Activated CD4-positive, alpha-beta memory T cell treated with anti-CD3 and anti-CD28 coated beads for 36 hours (primary cell): ENCODE measurements around the gene IGSF9. TPM values are rescaled to one million over a fixed set of nuclear protein-coding genes. Genes with fewer than 3 reads are reported as not detected.

ENCODE experiments used
- CTCF ChIA-PET: fragments of 350-600 bp; sonication (Branson Sonifier 250); formaldehyde crosslinking; loops from one replicate; lab custom pipeline; 2021; ENCODE audit warnings: antibody characterized with exemption, inconsistent platforms; lab: Charles Lee
- POLR2A ChIA-PET: fragments of 350-600 bp; sonication (Branson Sonifier 250); formaldehyde crosslinking; loops from one replicate; lab custom pipeline; 2021; ENCODE audit warnings: antibody characterized with exemption; lab: Charles Lee
- DNase-seq: peaks from one replicate; pipeline ENCODE4 v3.0.0-alpha.2; 2020
- H3K27ac Mint-ChIP-seq: one replicate; pipeline ENCODE4 v1.8.0; 2021; ENCODE audit warnings: mixed read lengths
- H3K27me3 Mint-ChIP-seq: one replicate; pipeline ENCODE4 v1.8.0; 2021; ENCODE audit warnings: mixed read lengths
- H3K36me3 Mint-ChIP-seq: one replicate; pipeline ENCODE4 v1.8.0; 2021; ENCODE audit warnings: mixed read lengths
- H3K4me1 Mint-ChIP-seq: one replicate; pipeline ENCODE4 v1.8.0; 2021; ENCODE audit warnings: low read depth, mixed read lengths
- H3K4me3 Mint-ChIP-seq: one replicate; pipeline ENCODE4 v1.8.0; 2021; ENCODE audit warnings: mild to moderate bottlenecking, mixed read lengths
- H3K9me3 Mint-ChIP-seq: one replicate; pipeline ENCODE4 v1.8.0; 2021; ENCODE audit warnings: mixed read lengths
- intact Hi-C: fragments of 100-400 bp; cut with micrococcal nuclease; formaldehyde crosslinking; loops from one replicate; pipeline ENCODE4 v1.15.1; 2023
- total RNA-seq, 2 experiments: library from RNA; stranded (reverse); gene quantifications; one replicate each; pipeline ENCODE4 v1.2.3, GENCODE V29; 2021

IGSF9 gene
- total RNA-seq, 2 experiments from 2014 or later = 0.05 TPM; not detected in 1

DNA sequence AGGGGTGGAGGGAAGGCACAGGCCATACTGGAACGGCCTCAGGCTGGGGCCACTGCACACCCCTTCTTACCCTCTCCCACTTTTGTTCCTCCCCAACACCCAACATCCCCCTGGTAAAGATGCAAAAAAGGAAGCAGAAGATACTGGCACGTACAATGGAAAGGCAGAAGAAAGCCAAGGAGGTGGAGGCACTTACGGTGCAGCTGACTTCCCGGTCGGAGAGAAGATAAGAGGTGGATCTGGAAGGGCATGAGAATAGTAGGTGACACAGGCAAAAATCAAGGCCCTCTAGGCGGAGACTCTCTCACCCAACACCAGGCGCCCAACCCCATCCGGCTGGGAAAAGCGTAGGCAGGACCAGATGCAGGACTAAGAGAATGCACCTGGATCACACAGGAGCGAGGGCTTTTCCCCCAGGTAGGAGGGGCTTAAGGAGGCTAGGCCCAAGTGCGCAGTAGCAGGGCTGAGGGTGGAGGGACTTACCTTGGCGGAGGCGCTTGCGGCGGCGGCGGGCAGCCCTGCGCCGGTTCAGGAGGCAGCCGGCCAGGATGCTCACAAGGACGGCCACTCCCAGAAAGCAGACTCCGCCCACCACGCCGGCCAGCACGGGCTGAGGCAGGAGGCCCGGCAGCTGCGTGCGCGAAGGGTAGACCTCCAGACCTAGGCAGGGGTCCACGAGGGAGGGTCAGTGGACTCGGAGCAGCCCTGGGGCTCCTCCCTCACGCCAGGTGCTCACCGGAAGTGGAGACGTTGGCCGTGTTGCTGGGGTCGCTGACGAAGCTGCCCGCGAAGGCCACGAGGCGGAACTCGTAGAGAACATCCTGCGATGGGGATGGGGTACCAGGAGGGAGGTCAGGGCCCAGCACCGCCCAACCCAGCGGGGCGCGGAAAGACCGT lies 16.0 kb downstream of the IGSF9 start:
- Mint-ChIP-seq H3K4me1 (peaks cover 6% of the 10 kb centered on the region), H3K9me3 (no peaks in the 10 kb centered on the region), H3K4me3 (no peak overlapping the region), H3K27me3 (no peaks in the 10 kb centered on the region), H3K27ac (no peak overlapping the region), H3K36me3 (peaks cover 3% of the 10 kb centered on the region)
- ChIA-PET CTCF (interaction anchor here (16.2 kb wide), 1 partner anchor 75 kb away, joined by 311 read pairs; no protein-coding TSS in a partner anchor), POLR2A (no interaction called here)
- no peak for DNase-seq
- intact Hi-C loops = loop anchor here (10.0 kb wide), 1 partner anchor 715 kb away; the partner anchor contains the start of gene SLAMF1

DNA sequence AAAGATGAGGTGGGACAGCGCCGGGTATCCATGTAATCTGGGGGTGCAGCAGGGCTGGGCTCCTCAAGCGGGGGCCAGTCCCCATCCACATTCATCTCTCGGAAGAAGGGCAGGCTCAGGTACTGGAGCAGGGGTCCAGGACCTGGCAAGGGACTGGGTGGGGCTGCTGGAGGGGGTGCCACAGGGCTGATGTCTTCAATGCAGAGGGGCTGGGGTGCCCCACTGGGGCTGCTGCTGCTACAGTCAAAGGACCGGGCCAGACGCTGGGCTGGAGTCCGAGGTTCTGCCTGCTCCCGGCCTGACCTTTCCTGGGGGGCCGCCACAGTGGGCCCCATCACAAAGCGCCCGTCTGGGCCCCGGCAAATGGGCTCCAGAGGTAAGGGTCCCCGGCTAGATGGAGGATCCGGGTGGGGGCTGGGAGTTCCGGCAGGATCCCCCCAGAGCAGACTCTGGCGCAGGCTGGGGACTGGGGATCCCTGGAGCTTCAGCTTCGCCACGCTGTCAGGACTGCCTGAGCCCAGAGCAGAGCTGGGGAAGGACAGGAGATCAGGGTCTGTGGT lies 16.8 kb downstream of the IGSF9 start:
- H3K36me3 Mint-ChIP-seq = peaks cover 11% of the 10 kb centered on the region
- CTCF ChIA-PET = interaction anchor here (16.2 kb wide), 1 partner anchor 75 kb away, joined by 311 read pairs; no protein-coding TSS in a partner anchor
- no peaks in the 10 kb centered on the region for H3K9me3 Mint-ChIP-seq
- no peaks in the 10 kb centered on the region for H3K27me3 Mint-ChIP-seq
- peaks cover 6% of the 10 kb centered on the region for H3K4me1 Mint-ChIP-seq
- POLR2A ChIA-PET = interaction anchor here (0.6 kb wide), 1 partner anchor 79 kb away, joined by 3 read pairs; no protein-coding TSS in a partner anchor
- no peak overlapping the region for H3K27ac Mint-ChIP-seq
- DNase-seq = no peak
- intact Hi-C loops = loop anchor here (10.0 kb wide), 1 partner anchor 716 kb away; the partner anchor contains the start of gene SLAMF1
- H3K4me3 Mint-ChIP-seq = no peak overlapping the region

DNA sequence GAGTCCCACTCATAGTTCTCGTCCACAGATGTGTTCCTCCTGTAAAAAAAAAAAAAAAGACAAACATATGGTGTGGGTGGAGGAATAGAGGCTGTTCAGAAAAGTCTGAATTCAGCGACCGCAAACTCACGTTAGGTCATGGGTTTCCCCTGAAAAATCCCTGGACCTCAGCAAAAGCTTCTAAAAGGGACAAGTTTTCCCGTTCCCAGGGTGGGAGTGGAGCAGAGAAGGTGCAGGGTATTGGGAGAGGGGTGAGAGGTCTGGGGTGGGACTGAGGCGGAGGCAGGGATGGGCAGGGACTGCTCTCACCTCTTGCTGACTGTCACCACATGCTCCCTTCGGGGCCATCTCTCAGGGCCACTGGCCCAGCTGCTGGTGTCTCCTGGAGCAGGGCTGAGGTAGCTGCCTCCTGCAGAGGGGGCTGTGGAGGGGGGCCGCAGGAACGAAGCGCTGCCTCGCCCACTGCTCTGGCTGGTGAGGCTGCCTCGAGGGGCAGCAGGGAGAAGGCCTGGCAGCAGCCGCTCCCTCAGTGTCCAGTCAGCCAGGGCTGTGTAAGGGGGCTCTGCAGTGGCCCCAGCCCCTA lies 17.5 kb downstream of the IGSF9 start:
- no peak for DNase-seq
- no peaks in the 10 kb centered on the region for H3K27me3 Mint-ChIP-seq
- H3K4me3 Mint-ChIP-seq = no peak overlapping the region
- POLR2A ChIA-PET = interaction anchor here (0.6 kb wide), 2 partner anchors 80 to 646 kb away, joined by 3 to 7 read pairs; no protein-coding TSS in a partner anchor
- H3K9me3 Mint-ChIP-seq = no peaks in the 10 kb centered on the region
- peaks cover 17% of the 10 kb centered on the region for H3K36me3 Mint-ChIP-seq
- no peak overlapping the region for H3K27ac Mint-ChIP-seq
- intact Hi-C loops = loop anchor here (10.0 kb wide), 1 partner anchor 717 kb away; the partner anchor contains the start of gene SLAMF1
- CTCF ChIA-PET = interaction anchor here (16.2 kb wide), 1 partner anchor 76 kb away, joined by 311 read pairs; no protein-coding TSS in a partner anchor
- H3K4me1 Mint-ChIP-seq = peaks cover 11% of the 10 kb centered on the region

DNA sequence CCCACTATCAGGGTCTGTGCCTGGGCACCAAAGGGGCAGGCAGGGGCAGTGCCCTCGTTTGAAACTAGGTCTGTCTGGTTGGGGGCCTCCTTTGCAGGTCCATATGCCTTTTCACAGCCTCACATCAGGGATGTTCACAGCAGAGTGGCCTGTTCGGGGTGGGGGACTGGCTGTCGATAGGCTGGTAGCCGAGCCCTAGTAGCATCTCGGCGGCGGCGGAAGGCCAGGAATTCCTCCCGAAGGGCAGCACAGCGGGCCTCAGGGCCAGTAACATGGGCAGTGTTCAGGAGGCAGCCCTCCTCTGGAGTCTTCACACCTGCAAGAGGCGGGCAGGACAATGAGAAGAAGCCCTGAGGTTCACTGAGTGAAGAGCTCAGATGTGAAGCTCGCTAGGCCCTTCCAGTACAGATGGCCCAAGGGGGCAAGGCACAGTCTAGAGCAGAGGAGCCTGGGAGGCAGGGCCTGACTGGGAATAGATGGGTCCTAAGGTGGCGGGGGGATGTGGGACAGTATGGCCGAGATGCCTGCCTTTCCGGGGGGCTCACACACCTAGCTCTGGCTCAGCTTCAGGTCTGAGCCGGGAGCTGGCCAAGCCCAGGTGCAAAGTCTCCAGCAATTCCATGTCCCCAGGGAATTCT lies 18.1 kb downstream of the IGSF9 start:
- Mint-ChIP-seq H3K27ac (no peak overlapping the region), H3K9me3 (no peaks in the 10 kb centered on the region), H3K4me3 (no peak overlapping the region), H3K4me1 (peaks cover 16% of the 10 kb centered on the region), H3K27me3 (no peaks in the 10 kb centered on the region), H3K36me3 (peaks cover 19% of the 10 kb centered on the region)
- POLR2A ChIA-PET = interaction anchor here (0.6 kb wide), 1 partner anchor 646 kb away, joined by 7 read pairs; no protein-coding TSS in a partner anchor
- intact Hi-C loops = loop anchor here (10.0 kb wide), 1 partner anchor 717 kb away; the partner anchor contains the start of gene SLAMF1
- DNase-seq = no peak
- CTCF ChIA-PET = interaction anchor here (16.2 kb wide), 1 partner anchor 77 kb away, joined by 311 read pairs; no protein-coding TSS in a partner anchor

DNA sequence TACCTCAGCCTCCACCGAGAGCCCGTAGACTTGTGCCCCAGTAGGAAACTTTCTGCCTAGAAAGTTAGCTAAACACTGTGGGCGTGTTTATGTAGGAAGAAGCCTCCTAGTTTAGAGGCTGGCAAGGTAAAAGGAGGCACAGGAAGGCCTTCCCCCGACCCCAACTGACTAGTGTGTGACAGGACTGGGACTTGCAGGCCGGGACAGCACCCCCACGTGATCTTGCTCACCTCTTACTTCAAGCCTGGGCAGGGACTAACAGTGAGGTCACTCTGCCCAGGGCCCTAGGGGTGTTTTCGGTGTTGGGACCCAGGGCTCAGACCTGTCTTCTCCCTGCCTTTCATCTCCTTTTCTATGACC lies 19.7 kb downstream of the IGSF9 start:
- DNase-seq = peak; percentile 78
- Mint-ChIP-seq H3K27ac (peak overlapping the region; percentile 98), H3K4me1 (peaks cover 33% of the 10 kb centered on the region), H3K4me3 (peak overlapping the region; percentile 93), H3K27me3 (no peaks in the 10 kb centered on the region), H3K9me3 (no peaks in the 10 kb centered on the region), H3K36me3 (peaks cover 31% of the 10 kb centered on the region)
- intact Hi-C loops = loop anchor here (1.0 to 10.0 kb wide), 3 partner anchors 106 to 837 kb away; partner anchors contain the start of genes PIGM and SLAMF1
- CTCF ChIA-PET = interaction anchor here (0.9 to 16.2 kb wide), 5 partner anchors 10 to 81 kb away, joined by 4 to 311 read pairs (median 9); partner anchors contain the start of gene IGSF9
- POLR2A ChIA-PET = interaction anchor here (0.6 to 4.3 kb wide), 9 partner anchors 11 to 336 kb away, joined by 3 to 29 read pairs (median 5); partner anchors contain the start of genes DCAF8 and DUSP23

DNA sequence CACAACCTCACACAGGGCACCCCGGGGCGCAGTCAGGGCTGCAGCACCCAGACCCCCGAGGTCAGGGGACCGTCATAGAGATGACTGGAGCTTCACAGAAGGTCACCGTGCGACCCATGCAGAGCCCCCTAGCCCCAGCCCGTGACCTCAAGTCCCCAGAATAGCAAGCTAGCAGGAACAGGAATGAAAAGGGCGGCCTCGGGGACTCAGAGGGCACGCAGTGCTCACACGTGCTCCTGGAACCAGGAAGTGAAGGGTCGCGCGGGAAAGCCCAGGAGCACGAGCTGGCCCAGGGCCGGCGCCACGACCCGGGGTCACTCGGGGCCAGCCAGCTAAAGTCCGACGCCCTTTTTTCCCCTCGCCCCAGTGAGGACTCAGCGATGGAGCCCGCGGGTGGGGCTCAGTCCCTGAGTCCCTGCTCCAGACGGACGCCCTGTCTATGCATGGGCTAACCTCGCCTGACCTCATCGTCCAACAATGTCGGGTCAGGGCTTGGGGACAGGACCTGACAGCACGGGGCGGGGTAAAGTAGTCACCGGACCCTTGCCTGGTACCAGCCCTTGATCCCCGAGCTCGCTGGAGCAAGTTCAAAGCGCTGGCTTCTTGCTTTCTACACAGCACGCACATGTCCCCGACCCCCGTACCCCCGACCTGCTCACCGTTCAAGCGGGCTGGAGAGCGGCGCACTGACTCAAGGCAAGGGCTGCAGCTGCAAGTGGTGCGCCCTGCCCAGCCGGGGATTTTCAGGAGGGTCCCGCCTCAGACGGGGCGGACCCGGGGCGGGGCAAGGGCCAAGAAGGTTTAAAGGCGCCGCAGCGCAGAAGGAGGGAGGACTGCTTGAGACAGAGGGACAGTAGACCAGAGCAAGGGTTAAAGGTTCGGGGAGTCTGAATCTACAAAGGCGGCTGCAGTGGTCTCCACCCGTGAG lies 20.4 kb downstream of the IGSF9 start, which contains the start of gene TAGLN2:
TAGLN2 (minus strand) TSS at position 717 of the 928 bp plus-strand sequence. CDS start 4,998 bp downstream, outside the sequence.
- H3K4me3 Mint-ChIP-seq = peak within 1 kb of the TSS; percentile 93
- intact Hi-C loops = loop anchor here (1.0 to 10.0 kb wide), 8 partner anchors 106 to 913 kb away; partner anchors contain the start of genes AIM2, DCAF8, DUSP23 and IGSF8
- ChIA-PET CTCF (interaction anchor here (0.6 to 4.4 kb wide), 8 partner anchors 8 to 160 kb away, joined by 3 to 31 read pairs (median 5); partner anchors contain the start of gene IGSF9), POLR2A (interaction anchor here (0.6 to 4.3 kb wide), 14 partner anchors 10 to 849 kb away, joined by 3 to 29 read pairs (median 5); partner anchors contain the start of genes AIM2, DCAF8, DUSP23 and IGSF8)
- peak within 1 kb of the TSS; percentile 98 for H3K27ac Mint-ChIP-seq
- DNase-seq = peak; percentile 93
- H3K36me3 Mint-ChIP-seq = peaks cover 37% of the 10 kb centered on the region
- peaks cover 39% of the 10 kb centered on the region for H3K4me1 Mint-ChIP-seq
- no peaks in the 10 kb centered on the region for H3K27me3 Mint-ChIP-seq
- H3K9me3 Mint-ChIP-seq = no peaks in the 10 kb centered on the region

DNA sequence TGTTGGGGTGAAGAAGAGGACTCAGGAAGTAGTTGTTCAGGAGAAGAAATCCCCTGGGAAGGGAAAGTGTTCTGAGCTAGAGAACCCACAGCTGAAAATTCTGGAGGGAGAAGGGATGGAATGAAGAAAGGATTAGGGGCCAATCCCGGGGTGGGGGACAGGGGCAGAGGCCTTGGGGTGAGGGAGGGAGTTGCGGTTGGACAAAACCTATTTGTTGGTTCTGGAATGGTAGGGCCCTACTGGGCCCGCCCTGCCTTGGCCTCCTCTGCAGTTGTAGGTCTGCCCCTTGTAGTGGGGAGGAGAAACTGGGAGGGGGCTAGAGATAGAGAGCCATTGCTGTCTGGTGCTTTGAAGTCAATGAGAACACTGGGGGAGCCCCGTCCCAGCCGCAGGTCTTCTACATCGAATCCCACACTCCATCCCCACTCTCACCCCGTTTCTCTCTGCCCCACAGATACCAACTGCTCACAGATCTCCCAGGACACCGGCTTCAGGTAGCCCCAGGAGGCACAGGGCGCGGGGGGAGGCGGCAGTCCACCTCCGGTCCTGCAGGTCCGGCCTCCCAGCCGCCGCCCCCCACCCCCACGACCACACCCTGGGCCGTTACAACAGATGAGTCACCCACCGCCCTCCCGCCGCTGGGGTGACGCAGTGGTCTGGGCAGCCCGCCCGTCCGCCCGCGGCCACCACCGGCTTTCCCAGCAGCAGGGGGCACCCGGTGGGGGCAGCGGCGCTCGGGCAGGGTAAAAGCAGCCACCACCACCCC lies 21.2 kb downstream of the IGSF9 start:
- POLR2A ChIA-PET = interaction anchor here (0.8 to 4.3 kb wide), 15 partner anchors 9 to 915 kb away, joined by 3 to 29 read pairs (median 5); partner anchors contain the start of genes AIM2, DCAF8, IFI16 and PIGM
- DNase-seq = peak; percentile 80
- H3K4me1 Mint-ChIP-seq = peaks cover 42% of the 10 kb centered on the region
- CTCF ChIA-PET = interaction anchor here (1.3 to 4.4 kb wide), 7 partner anchors 9 to 161 kb away, joined by 3 to 31 read pairs (median 4); no protein-coding TSS in a partner anchor
- peak overlapping the region; percentile 93 for H3K4me3 Mint-ChIP-seq
- peak overlapping the region; percentile 98 for H3K27ac Mint-ChIP-seq
- intact Hi-C loops = loop anchor here (1.0 to 10.0 kb wide), 7 partner anchors 144 to 912 kb away; partner anchors contain the start of genes AIM2, DCAF8, DUSP23 and IGSF8
- no peaks in the 10 kb centered on the region for H3K9me3 Mint-ChIP-seq
- H3K27me3 Mint-ChIP-seq = no peaks in the 10 kb centered on the region
- peaks cover 44% of the 10 kb centered on the region for H3K36me3 Mint-ChIP-seq

DNA sequence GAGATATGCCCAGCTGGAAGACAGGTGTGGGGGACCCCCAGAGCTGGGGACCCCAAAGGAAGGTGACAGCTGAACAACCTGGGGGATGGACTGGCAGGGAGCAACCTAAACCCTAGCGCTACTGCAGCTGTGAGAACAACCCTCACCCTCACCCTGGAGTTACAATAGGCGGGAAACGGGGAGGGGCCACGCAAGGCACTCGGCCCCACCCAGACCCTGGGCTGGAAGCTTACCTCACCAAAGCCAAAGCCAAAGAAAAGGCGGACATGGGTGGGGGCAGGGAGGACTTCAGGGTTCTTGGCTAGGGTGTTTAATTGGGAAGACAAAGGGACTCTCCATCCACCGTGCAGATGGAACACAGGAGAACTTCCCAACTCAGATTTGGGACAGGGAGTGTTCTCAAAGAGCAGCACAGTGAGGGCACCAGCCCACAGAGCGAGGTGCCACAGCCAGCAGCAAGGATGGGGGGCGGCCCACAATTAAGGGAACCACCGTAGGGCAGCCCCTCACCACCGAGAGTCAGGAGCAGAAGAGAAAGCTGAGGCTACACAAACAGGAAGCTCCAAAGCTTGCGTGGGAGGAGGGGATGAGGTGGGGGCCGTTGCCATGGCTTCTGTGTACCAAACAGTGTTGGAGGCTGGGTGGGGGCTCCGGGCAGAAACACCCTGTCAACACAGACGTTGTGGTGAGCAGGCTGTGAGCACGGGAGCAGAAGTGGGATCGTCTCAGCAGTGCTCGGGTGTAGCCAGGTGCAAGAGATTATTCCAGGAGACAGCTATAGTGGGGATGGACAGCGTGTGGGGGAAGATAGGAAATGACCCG lies 22.0 kb downstream of the IGSF9 start:
- Mint-ChIP-seq H3K4me1 (peaks cover 43% of the 10 kb centered on the region), H3K27me3 (no peaks in the 10 kb centered on the region), H3K27ac (peak overlapping the region; percentile 98), H3K36me3 (peaks cover 50% of the 10 kb centered on the region), H3K4me3 (peak overlapping the region; percentile 93), H3K9me3 (no peaks in the 10 kb centered on the region)
- DNase-seq = peak; percentile 94
- CTCF ChIA-PET = interaction anchor here (1.0 to 4.4 kb wide), 8 partner anchors 10 to 162 kb away, joined by 3 to 31 read pairs (median 4); no protein-coding TSS in a partner anchor
- intact Hi-C loops = loop anchor here (1.0 to 10.0 kb wide), 7 partner anchors 143 to 911 kb away; partner anchors contain the start of genes AIM2, DCAF8, DUSP23 and IGSF8
- POLR2A ChIA-PET = interaction anchor here (0.7 to 4.3 kb wide), 14 partner anchors 8 to 914 kb away, joined by 3 to 29 read pairs (median 3); partner anchors contain the start of genes AIM2, DCAF8, IFI16 and PIGM
